H1 (cell line): ENCODE results near the gene NPIPB6. TPM values are rescaled to one million over a fixed set of nuclear protein-coding genes. Genes with fewer than 3 reads are reported as not detected.

ENCODE experiments used
- CBX5 ChIP-seq: fragments of 300-800, 300-1000 bp; sonication (generic); IDR thresholded peaks from 2 replicates; pipeline ENCODE4 v1.7.1; 2016; ENCODE audit warnings: antibody characterized with exemption, low read length, low read depth
- SIX5 ChIP-seq: IDR thresholded peaks from 2 replicates; pipeline ENCODE4 v1.6.1; 2011; ENCODE audit warnings: mild to moderate bottlenecking, low read depth, low read length
- polyA plus RNA-seq, 7 experiments: library from polyadenylated mRNA; depleted of rRNA in 3 of 7; stranded (reverse) in 5 of 7; unstranded in 2 of 7; fragments of >200 nt in 5 of 7; fragments of 200-250 nt in 2 of 7; gene quantifications; 1 replicate in 5 of 7; 2 replicates in 1 of 7; 4 replicates in 1 of 7; pipeline versions ENCODE4 v1.2.1 to v1.2.3, GENCODE V29; 2011 to 2013; ENCODE audit warnings: missing spikeins in 2 of 7, mixed read lengths in 2 of 7
- total RNA-seq: library from RNA; stranded (reverse); fragmentation: NEBNext Ultra II Directional; extraction: Animal tissue kit (Norgen Biotek cat#: 25700); gene quantifications from 2 replicates; pipeline ENCODE4 v1.2.1, GENCODE V29; 2021

The NPIPB6 gene
- total and polyA plus RNA-seq, 2 of the 8 experiments (the other 6 are each of a cell fraction or from before 2014, with no cell fraction given): 0.83 to 1.9 TPM

DNA sequence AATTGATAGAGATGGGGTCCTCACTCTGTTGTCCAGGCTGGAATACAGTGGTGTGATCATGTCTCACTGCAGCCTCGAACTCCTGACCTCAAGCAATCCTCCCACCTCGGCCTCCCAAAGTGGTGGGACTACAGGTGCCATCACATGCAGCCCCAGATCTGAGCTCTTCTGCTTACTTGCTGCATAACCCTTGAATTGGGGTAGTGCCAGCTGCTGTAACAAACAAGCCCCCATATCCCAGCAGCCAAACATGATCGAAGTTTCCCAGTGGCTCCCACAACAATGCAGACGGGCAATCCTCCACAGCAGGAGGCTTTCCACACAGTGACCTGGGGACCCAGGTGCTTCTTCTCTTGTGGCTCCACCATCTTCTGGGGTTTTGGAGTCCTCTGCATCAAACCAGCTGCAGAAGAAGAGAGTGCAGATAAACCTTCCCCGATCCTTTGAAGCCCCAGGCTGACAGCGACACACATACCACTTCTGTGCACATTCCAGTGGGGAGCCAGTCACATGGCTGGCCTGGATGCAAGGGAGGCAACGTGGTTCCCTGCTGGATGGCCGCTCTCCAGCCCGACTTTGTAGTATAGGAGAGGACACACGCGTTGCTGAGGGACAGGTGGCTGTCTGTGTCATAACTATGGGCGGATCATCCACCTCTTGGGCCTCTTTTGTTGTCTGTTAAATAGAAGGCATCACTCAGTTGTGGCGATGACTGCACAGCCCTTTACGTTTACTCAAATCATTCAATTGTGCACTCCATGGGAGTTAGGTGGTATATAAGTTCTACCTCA lies 54.3 kb downstream of the NPIPB6 start (continued):
- no peak for TF ChIP-seq CBX5
- no peak for TF ChIP-seq SIX5
